ENCODE measurements around the gene LSM6.

The LSM6 gene

GRCh38 chr4:146183209-146183608 is 7.7 kb downstream of the LSM6 start:
- DNase-seq: no peak
- H3K27me3 ChIP-seq (replicated peaks; ENCODE audit: control insufficient read depth, insufficient read depth, low read length, poor library complexity, severe bottlenecking): no peaks in the 10 kb centered on the region
- no peak overlapping the region for H3K27ac ChIP-seq (ENCODE audit: insufficient read depth, low read length, poor library complexity, severe bottlenecking)
- peaks cover 31% of the 10 kb centered on the region for H3K36me3 ChIP-seq (ENCODE audit: control insufficient read depth, insufficient read depth, low read length)
- peaks cover 10% of the 10 kb centered on the region for H3K4me1 ChIP-seq (ENCODE audit: control insufficient read depth, insufficient read depth, low read length, poor library complexity, severe bottlenecking)
- H3K4me3 ChIP-seq (ENCODE audit: insufficient read depth, low read depth, low read length, poor library complexity, severe bottlenecking): no peak overlapping the region
- no peaks in the 10 kb centered on the region for H3K9me3 ChIP-seq (ENCODE audit: control insufficient read depth, low read length)

- DNase-seq: no peak
- no peaks in the 10 kb centered on the region for H3K9me3 ChIP-seq (ENCODE audit: control insufficient read depth, low read length)
- no peak overlapping the region for H3K27ac ChIP-seq (ENCODE audit: insufficient read depth, low read length, poor library complexity, severe bottlenecking)
- H3K4me3 ChIP-seq (ENCODE audit: insufficient read depth, low read depth, low read length, poor library complexity, severe bottlenecking): no peak overlapping the region
- peaks cover 52% of the 10 kb centered on the region for H3K36me3 ChIP-seq (ENCODE audit: control insufficient read depth, insufficient read depth, low read length)
- H3K27me3 ChIP-seq (replicated peaks; ENCODE audit: control insufficient read depth, insufficient read depth, low read length, poor library complexity, severe bottlenecking): no peaks in the 10 kb centered on the region
- no peaks in the 10 kb centered on the region for H3K4me1 ChIP-seq (ENCODE audit: control insufficient read depth, insufficient read depth, low read length, poor library complexity, severe bottlenecking)
Measured at GRCh38 chr4:146186041-146186440, 10.5 kb downstream of the LSM6 start.

DNA sequence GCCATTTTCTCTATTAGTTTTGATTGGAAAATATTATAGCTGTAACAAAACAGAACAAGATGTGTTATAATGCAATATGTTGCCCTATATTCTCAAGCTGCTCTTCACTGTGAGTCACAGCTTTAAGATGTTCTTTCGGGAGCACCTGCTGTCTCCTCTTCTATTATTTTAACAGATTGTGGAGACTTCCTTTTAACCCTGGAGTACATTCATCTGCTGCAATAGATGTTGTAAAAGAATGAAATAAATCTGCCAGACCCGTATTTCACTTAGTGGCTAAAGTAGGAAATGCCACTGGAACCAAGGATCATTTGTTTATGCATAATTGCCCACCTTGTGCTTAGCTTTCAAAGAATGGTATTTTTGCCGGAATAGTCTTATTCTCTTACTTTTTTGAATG is 11.1 kb downstream of the LSM6 start:
- H3K9me3 ChIP-seq (ENCODE audit: control insufficient read depth, low read length): no peaks in the 10 kb centered on the region
- peaks cover 52% of the 10 kb centered on the region for H3K36me3 ChIP-seq (ENCODE audit: control insufficient read depth, insufficient read depth, low read length)
- no peaks in the 10 kb centered on the region for H3K27me3 ChIP-seq (replicated peaks; ENCODE audit: control insufficient read depth, insufficient read depth, low read length, poor library complexity, severe bottlenecking)
- H3K4me1 ChIP-seq (ENCODE audit: control insufficient read depth, insufficient read depth, low read length, poor library complexity, severe bottlenecking): no peaks in the 10 kb centered on the region
- DNase-seq: no peak
- H3K4me3 ChIP-seq (ENCODE audit: insufficient read depth, low read depth, low read length, poor library complexity, severe bottlenecking): no peak overlapping the region
- H3K27ac ChIP-seq (ENCODE audit: insufficient read depth, low read length, poor library complexity, severe bottlenecking): no peak overlapping the region

- H3K4me3 ChIP-seq (ENCODE audit: insufficient read depth, low read depth, low read length, poor library complexity, severe bottlenecking): no peak overlapping the region
- DNase-seq: no peak
- H3K36me3 ChIP-seq (ENCODE audit: control insufficient read depth, insufficient read depth, low read length): peaks cover 42% of the 10 kb centered on the region
- H3K4me1 ChIP-seq (ENCODE audit: control insufficient read depth, insufficient read depth, low read length, poor library complexity, severe bottlenecking): no peaks in the 10 kb centered on the region
- H3K9me3 ChIP-seq (ENCODE audit: control insufficient read depth, low read length): no peaks in the 10 kb centered on the region
- H3K27ac ChIP-seq (ENCODE audit: insufficient read depth, low read length, poor library complexity, severe bottlenecking): no peak overlapping the region
- no peaks in the 10 kb centered on the region for H3K27me3 ChIP-seq (replicated peaks; ENCODE audit: control insufficient read depth, insufficient read depth, low read length, poor library complexity, severe bottlenecking)
Measured at GRCh38 chr4:146190456-146190855, 14.9 kb downstream of the LSM6 start.

- H3K27ac ChIP-seq (ENCODE audit: insufficient read depth, low read length, poor library complexity, severe bottlenecking): no peak overlapping the region
- DNase-seq: no peak
- H3K27me3 ChIP-seq (replicated peaks; ENCODE audit: control insufficient read depth, insufficient read depth, low read length, poor library complexity, severe bottlenecking): no peaks in the 10 kb centered on the region
- H3K9me3 ChIP-seq (ENCODE audit: control insufficient read depth, low read length): no peaks in the 10 kb centered on the region
- no peaks in the 10 kb centered on the region for H3K4me1 ChIP-seq (ENCODE audit: control insufficient read depth, insufficient read depth, low read length, poor library complexity, severe bottlenecking)
- peaks cover 33% of the 10 kb centered on the region for H3K36me3 ChIP-seq (ENCODE audit: control insufficient read depth, insufficient read depth, low read length)
- no peak overlapping the region for H3K4me3 ChIP-seq (ENCODE audit: insufficient read depth, low read depth, low read length, poor library complexity, severe bottlenecking)
Measured at GRCh38 chr4:146191766-146192458, 16.4 kb downstream of the LSM6 start.

- Histone ChIP-seq H3K4me1 (ENCODE audit: control insufficient read depth, insufficient read depth, low read length, poor library complexity, severe bottlenecking) (no peaks in the 10 kb centered on the region), H3K9me3 (ENCODE audit: control insufficient read depth, low read length) (no peaks in the 10 kb centered on the region), H3K4me3 (ENCODE audit: insufficient read depth, low read depth, low read length, poor library complexity, severe bottlenecking) (no peak overlapping the region), H3K36me3 (ENCODE audit: control insufficient read depth, insufficient read depth, low read length) (peaks cover 17% of the 10 kb centered on the region), H3K27me3 (replicated peaks; ENCODE audit: control insufficient read depth, insufficient read depth, low read length, poor library complexity, severe bottlenecking) (no peaks in the 10 kb centered on the region), H3K27ac (ENCODE audit: insufficient read depth, low read length, poor library complexity, severe bottlenecking) (no peak overlapping the region)
- no peak for DNase-seq
Measured at GRCh38 chr4:146193628-146194027, 18.1 kb downstream of the LSM6 start.

DNA sequence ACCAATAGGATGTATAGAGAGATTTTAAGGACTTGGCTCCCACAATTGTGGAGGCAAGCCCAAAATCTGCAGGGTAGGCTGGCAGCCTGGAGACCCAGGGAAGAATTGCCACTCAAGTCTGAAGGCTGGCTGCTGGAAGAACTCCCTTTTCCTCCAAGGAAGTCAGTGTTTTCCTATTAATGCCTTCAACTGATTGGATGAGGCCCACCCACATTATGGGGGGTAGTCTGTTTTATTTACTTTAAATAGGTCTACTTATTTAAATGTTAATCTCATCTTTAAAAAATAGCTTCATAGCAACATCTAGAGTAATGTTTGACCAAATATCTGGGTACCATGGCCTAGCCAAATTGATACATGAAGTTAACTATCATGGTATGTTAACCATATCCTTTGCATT is 18.7 kb downstream of the LSM6 start:
- Histone ChIP-seq H3K36me3 (ENCODE audit: control insufficient read depth, insufficient read depth, low read length) (peaks cover 14% of the 10 kb centered on the region), H3K4me3 (ENCODE audit: insufficient read depth, low read depth, low read length, poor library complexity, severe bottlenecking) (no peak overlapping the region), H3K4me1 (ENCODE audit: control insufficient read depth, insufficient read depth, low read length, poor library complexity, severe bottlenecking) (no peaks in the 10 kb centered on the region), H3K9me3 (ENCODE audit: control insufficient read depth, low read length) (no peaks in the 10 kb centered on the region), H3K27me3 (replicated peaks; ENCODE audit: control insufficient read depth, insufficient read depth, low read length, poor library complexity, severe bottlenecking) (no peaks in the 10 kb centered on the region), H3K27ac (ENCODE audit: insufficient read depth, low read length, poor library complexity, severe bottlenecking) (no peak overlapping the region)
- DNase-seq: no peak

DNA sequence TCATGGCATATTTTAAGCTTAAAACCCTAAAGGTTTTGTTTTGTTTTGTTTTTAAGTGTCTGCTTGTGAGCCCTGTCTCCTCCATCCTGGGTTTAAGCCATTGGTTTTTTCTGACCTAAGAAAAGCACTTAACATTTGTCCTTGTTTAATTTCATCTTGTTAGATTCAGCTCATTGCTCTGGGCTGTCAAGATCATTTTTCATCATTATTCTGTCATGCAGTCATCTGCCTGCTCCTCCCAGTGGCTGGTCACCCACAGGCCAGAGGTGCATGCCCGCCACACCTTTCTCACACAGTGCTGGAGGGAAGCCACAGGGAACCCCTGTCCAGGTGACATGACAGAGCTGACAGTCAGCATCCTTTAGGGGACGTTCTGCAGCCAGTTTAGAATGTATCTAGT is 27.1 kb downstream of the LSM6 start:
- H3K4me3 ChIP-seq (ENCODE audit: insufficient read depth, low read depth, low read length, poor library complexity, severe bottlenecking): no peak overlapping the region
- no peaks in the 10 kb centered on the region for H3K9me3 ChIP-seq (ENCODE audit: control insufficient read depth, low read length)
- no peak for DNase-seq
- H3K27me3 ChIP-seq (replicated peaks; ENCODE audit: control insufficient read depth, insufficient read depth, low read length, poor library complexity, severe bottlenecking): no peaks in the 10 kb centered on the region
- no peaks in the 10 kb centered on the region for H3K36me3 ChIP-seq (ENCODE audit: control insufficient read depth, insufficient read depth, low read length)
- no peaks in the 10 kb centered on the region for H3K4me1 ChIP-seq (ENCODE audit: control insufficient read depth, insufficient read depth, low read length, poor library complexity, severe bottlenecking)
- no peak overlapping the region for H3K27ac ChIP-seq (ENCODE audit: insufficient read depth, low read length, poor library complexity, severe bottlenecking)

GRCh38 chr4:146207410-146207809 is 31.9 kb downstream of the LSM6 start:
- Histone ChIP-seq H3K9me3 (ENCODE audit: control insufficient read depth, low read length) (no peaks in the 10 kb centered on the region), H3K27me3 (replicated peaks; ENCODE audit: control insufficient read depth, insufficient read depth, low read length, poor library complexity, severe bottlenecking) (no peaks in the 10 kb centered on the region), H3K4me3 (ENCODE audit: insufficient read depth, low read depth, low read length, poor library complexity, severe bottlenecking) (no peak overlapping the region), H3K36me3 (ENCODE audit: control insufficient read depth, insufficient read depth, low read length) (no peaks in the 10 kb centered on the region), H3K27ac (ENCODE audit: insufficient read depth, low read length, poor library complexity, severe bottlenecking) (no peak overlapping the region), H3K4me1 (ENCODE audit: control insufficient read depth, insufficient read depth, low read length, poor library complexity, severe bottlenecking) (no peaks in the 10 kb centered on the region)
- DNase-seq: no peak

DNA sequence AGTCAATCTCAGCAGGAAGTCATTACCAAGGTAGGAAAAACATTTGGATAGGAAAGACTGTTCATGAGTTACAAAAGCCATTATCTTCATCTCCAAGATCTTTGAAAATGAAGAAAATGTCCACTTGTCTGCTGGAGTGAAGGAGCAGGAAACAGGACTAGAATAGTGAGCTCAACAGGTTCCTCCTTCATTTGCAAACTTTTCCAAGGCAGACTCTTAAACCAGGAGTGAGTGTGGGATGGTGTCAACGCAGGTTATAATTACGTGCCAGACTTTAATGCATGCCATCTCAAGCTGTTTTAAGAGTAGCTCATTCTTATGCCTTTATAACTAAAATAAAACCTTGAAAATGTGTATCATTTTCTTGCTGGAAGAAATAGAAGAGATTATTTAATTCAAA is 35.4 kb downstream of the LSM6 start:
- Histone ChIP-seq H3K4me3 (ENCODE audit: insufficient read depth, low read depth, low read length, poor library complexity, severe bottlenecking) (no peak overlapping the region), H3K27me3 (replicated peaks; ENCODE audit: control insufficient read depth, insufficient read depth, low read length, poor library complexity, severe bottlenecking) (no peaks in the 10 kb centered on the region)
- no peak for DNase-seq

More for the DNA sequence above, 35.4 kb downstream of the LSM6 start:
- H3K4me1 ChIP-seq (ENCODE audit: control insufficient read depth, insufficient read depth, low read length, poor library complexity, severe bottlenecking): no peaks in the 10 kb centered on the region
- no peaks in the 10 kb centered on the region for H3K9me3 ChIP-seq (ENCODE audit: control insufficient read depth, low read length)
- H3K36me3 ChIP-seq (ENCODE audit: control insufficient read depth, insufficient read depth, low read length): no peaks in the 10 kb centered on the region
- no peak overlapping the region for H3K27ac ChIP-seq (ENCODE audit: insufficient read depth, low read length, poor library complexity, severe bottlenecking)

All from effector memory CD4-positive, alpha-beta T cell (primary cell).